Kidney (tissue), 14 donors: ENCODE data around the gene IL18BP. TPM values are rescaled to one million over a fixed set of nuclear protein-coding genes. Genes with fewer than 3 reads are reported as not detected.

Experiments used
- DNase-seq, 5 donors: peaks; one replicate each; pipeline ENCODE4 v3.0.0-alpha.2; 2013 to 2020
- FAIRE-seq: peaks from 2 replicates; lab custom pipeline; 2012; peaks lifted over from hg19 to GRCh38; lab: Jason Lieb, UNC
- H3K27ac ChIP-seq, 2 donors: one replicate each; pipeline ENCODE4 v1.7.0; 2013; ENCODE audit warnings: low read depth in 2 of 2, low read length in 2 of 2, inconsistent platforms in 1 of 2
- H3K27me3 ChIP-seq: one replicate; pipeline ENCODE4 v1.7.1; 2013; ENCODE audit warnings: low read length, inconsistent platforms; ENCODE audit not compliant: control insufficient read depth, insufficient read depth
- H3K36me3 ChIP-seq, 3 donors: one replicate each; pipeline versions ENCODE4 v1.7.0 to v1.7.1; 2013; ENCODE audit warnings: low read length in 3 of 3, control low read depth in 1 of 3, inconsistent platforms in 1 of 3; ENCODE audit not compliant: insufficient read depth in 3 of 3, control insufficient read depth in 2 of 3
- H3K4me1 ChIP-seq, 3 donors: one replicate each; pipeline versions ENCODE4 v1.7.0 to v1.7.1; 2013; ENCODE audit warnings: low read length in 3 of 3, inconsistent platforms in 1 of 3, low read depth in 1 of 3; ENCODE audit not compliant: control insufficient read depth in 2 of 3, insufficient read depth in 2 of 3
- H3K4me3 ChIP-seq, 3 donors: one replicate each; pipeline versions ENCODE4 v1.7.0 to v1.8.1; 2013; ENCODE audit warnings: low read length in 3 of 3, control low read depth in 1 of 3, inconsistent platforms in 1 of 3
- H3K9ac ChIP-seq, 3 donors: one replicate each; pipeline versions ENCODE4 v1.7.0 to v1.7.1; 2013; ENCODE audit warnings: low read length in 3 of 3, control low read depth in 1 of 3, inconsistent platforms in 1 of 3
- H3K9me3 ChIP-seq, 3 donors: one replicate each; pipeline versions ENCODE4 v1.7.0 to v1.7.1; 2013; ENCODE audit warnings: low read length in 3 of 3, control low read depth in 1 of 3, inconsistent platforms in 1 of 3; ENCODE audit not compliant: control insufficient read depth in 2 of 3, insufficient read depth in 1 of 3
- CTCF ChIP-seq: IDR thresholded peaks from 3 replicates; pipeline ENCODE4 v1.5.1; 2012; ENCODE audit warnings: mild to moderate bottlenecking, moderate library complexity, borderline replicate concordance; ENCODE audit not compliant: insufficient read depth; ENCODE audit errors: extremely low read depth
- intact Hi-C: fragments of 100-400 bp; cut with DNase I; formaldehyde crosslinking; loops from one replicate; pipeline ENCODE4 v1.11.1; 2022
- polyA plus RNA-seq: library from polyadenylated mRNA; stranded (reverse); fragments of 350-450 nt; fragmentation: Illumina TruSeq; extraction: RNeasy Lipid Tissue Mini Kit (QIAGEN cat#74804); gene quantifications from one replicate; pipeline ENCODE4 v1.2.3, GENCODE V29; 2014; ENCODE audit warnings: low read depth, low replicate concordance; ENCODE audit not compliant: insufficient read depth
- total RNA-seq: library from RNA; stranded (reverse); fragmentation: NEBNext Ultra II Directional; extraction: Animal tissue kit (Norgen Biotek cat#: 25700); gene quantifications from one replicate; pipeline ENCODE4 v1.2.1, GENCODE V29; 2021
- donor health status: control.
- donor health status: control.
- donor health status: control.
- donor health status: control.
- donor health status: control.
- donor health status: DM: yes; HTN: yes; CAD: no.
- donor health status: Normal renal cell carcinoma (clear cell type).

Gene IL18BP
- total and polyA plus RNA-seq, 2 donors from 2014 or later = 19.5 to 21.1 TPM

- Histone ChIP-seq H3K27ac (peak overlapping the region; percentile 92 to 98), H3K27me3 (no peaks in the 10 kb centered on the region), H3K9ac (peak overlapping the region; percentile 74 to 82 (median 82)), H3K4me3 (peak overlapping the region; percentile 64 to 94 (median 74)), H3K9me3 (no peaks in the 10 kb centered on the region), H3K4me1 (peaks cover 11 to 43% (median 34%) of the 10 kb centered on the region in 3 donors), H3K36me3 (no peaks in the 10 kb centered on the region)
- intact Hi-C loops = no loop called here
- DNase-seq = no peak
- TF ChIP-seq CTCF = no peak
- FAIRE-seq = no peak
These were observed 43.5 kb downstream of the IL18BP start for GRCh38 chr11:72042064-72042745.

GRCh38 chr11:72045849-72046248 is 47.1 kb downstream of the IL18BP start:
- Histone ChIP-seq H3K36me3 (no peaks in the 10 kb centered on the region), H3K9ac (no peak overlapping the region), H3K27me3 (no peaks in the 10 kb centered on the region), H3K4me3 (no peak overlapping the region), H3K27ac (no peak overlapping the region), H3K4me1 (peaks cover 9 to 25% (median 22%) of the 10 kb centered on the region in 3 donors), H3K9me3 (no peaks in the 10 kb centered on the region)
- peak in 3 of 5 donors; percentile 27 to 79 (median 75) for DNase-seq
- intact Hi-C loops = no loop called here
- TF ChIP-seq CTCF = no peak
- no peak for FAIRE-seq

GRCh38 chr11:72048766-72049460 is 50.2 kb downstream of the IL18BP start:
- TF ChIP-seq CTCF = no peak
- peaks cover 0 to 12% (median 7%) of the 10 kb centered on the region in 3 donors for H3K4me1 ChIP-seq
- intact Hi-C loops = no loop called here
- H3K36me3 ChIP-seq = no peaks in the 10 kb centered on the region
- no peaks in the 10 kb centered on the region for H3K27me3 ChIP-seq
- peak overlapping the region; percentile 26 to 65 for H3K27ac ChIP-seq
- H3K9me3 ChIP-seq = no peaks in the 10 kb centered on the region
- peak in 2 of 5 donors; percentile 40 to 60 for DNase-seq
- FAIRE-seq = no peak
- peak overlapping the region in 1 of 3 donors; percentile 61 for H3K9ac ChIP-seq
- no peak overlapping the region for H3K4me3 ChIP-seq

Other genes with a start within 250 kb of the IL18BP start
- gene DEFB108B, start 165.7 kb upstream of the IL18BP start, total RNA-seq = not detected
- not detected for gene DEFB108B, start 165.7 kb upstream of the IL18BP start, polyA plus RNA-seq
- not detected for gene DEFB131B, start 120.5 kb upstream of the IL18BP start, total RNA-seq
- gene DEFB131B, start 120.5 kb upstream of the IL18BP start, polyA plus RNA-seq = not detected
- gene XNDC1N, start 70.3 kb upstream of the IL18BP start, total RNA-seq = 14.3 TPM
- 4.6 TPM for gene XNDC1N, start 70.3 kb upstream of the IL18BP start, polyA plus RNA-seq
- 59.4 TPM for gene RNF121, start 69.9 kb upstream of the IL18BP start, total RNA-seq
- 37.1 TPM for gene RNF121, start 69.9 kb upstream of the IL18BP start, polyA plus RNA-seq
- gene NUMA1, start 81.6 kb downstream of the IL18BP start, total RNA-seq = 198 TPM
- 85.3 TPM for gene NUMA1, start 81.6 kb downstream of the IL18BP start, polyA plus RNA-seq
- 23.3 TPM for gene LRRC51, start 81.9 kb downstream of the IL18BP start, total RNA-seq
- 28.9 TPM for gene LRRC51, start 81.9 kb downstream of the IL18BP start, polyA plus RNA-seq
- 111 TPM for gene LAMTOR1, start 104.4 kb downstream of the IL18BP start, total RNA-seq
- 189 TPM for gene LAMTOR1, start 104.4 kb downstream of the IL18BP start, polyA plus RNA-seq
- gene TOMT, start 107.0 kb downstream of the IL18BP start, total RNA-seq = not detected
- not detected for gene TOMT, start 107.0 kb downstream of the IL18BP start, polyA plus RNA-seq
- 30.0 TPM for gene ANAPC15, start 113.8 kb downstream of the IL18BP start, total RNA-seq
- 79.8 TPM for gene ANAPC15, start 113.8 kb downstream of the IL18BP start, polyA plus RNA-seq
- 17.5 TPM for gene FOLR3, start 136.8 kb downstream of the IL18BP start, total RNA-seq
- 65.0 TPM for gene FOLR3, start 136.8 kb downstream of the IL18BP start, polyA plus RNA-seq
- gene FOLR1, start 193.2 kb downstream of the IL18BP start, total RNA-seq = 41.2 TPM
- gene FOLR1, start 193.2 kb downstream of the IL18BP start, polyA plus RNA-seq = 297 TPM
- gene FOLR2, start 217.9 kb downstream of the IL18BP start, total RNA-seq = 31.9 TPM
- 16.8 TPM for gene FOLR2, start 217.9 kb downstream of the IL18BP start, polyA plus RNA-seq
- 120 TPM for gene INPPL1, start 225.9 kb downstream of the IL18BP start, total RNA-seq
- gene INPPL1, start 225.9 kb downstream of the IL18BP start, polyA plus RNA-seq = 39.9 TPM
- not detected for gene PHOX2A, start 245.3 kb downstream of the IL18BP start, total RNA-seq
- not detected for gene PHOX2A, start 245.3 kb downstream of the IL18BP start, polyA plus RNA-seq